ENCODE results near the gene LPCAT2. TPM values are rescaled to one million over a fixed set of nuclear protein-coding genes. Genes with fewer than 3 reads are reported as not detected.

LPCAT2 gene
- total and polyA plus RNA-seq, 2 experiments from 2014 or later: 6.4 to 9.5 TPM

- no peaks in the 10 kb centered on the region for H3K27me3 ChIP-seq
- 80% methylated on average over 2 of the region's 2 CpGs for WGBS (ENCODE audit: low lambda C conversion rate, missing lambda C conversion rate)
- H4K20me1 ChIP-seq (ENCODE audit: insufficient read depth, poor library complexity, severe bottlenecking): no peaks in the 10 kb centered on the region
- H3K4me1 ChIP-seq (ENCODE audit: insufficient read depth): no peaks in the 10 kb centered on the region
- no peak for DNase-seq (ENCODE audit: low spot score)
- no peak overlapping the region for H3K4me3 ChIP-seq
- H3K27ac ChIP-seq: no peak overlapping the region
- no peak overlapping the region for H2AFZ ChIP-seq
- no peak overlapping the region for H3K4me2 ChIP-seq
- TF ChIP-seq CTCF (IDR thresholded peaks at IDR 0.05; ENCODE audit: poor library complexity) (no peak), EZH2 (IDR thresholded peaks at IDR 0.05; ENCODE audit: borderline replicate concordance) (no peak), EZH2phosphoT487 (IDR thresholded peaks at IDR 0.05; ENCODE audit: low read depth, severe bottlenecking, unreplicated experiment) (no peak)
- H3K9me2 ChIP-seq (replicated peaks; ENCODE audit: insufficient read depth): peaks cover 4% of the 10 kb centered on the region
- no peaks in the 10 kb centered on the region for H3K79me2 ChIP-seq
- no peaks in the 10 kb centered on the region for H3K36me3 ChIP-seq (replicated peaks; ENCODE audit: insufficient read depth, low read depth)
- H3K9me3 ChIP-seq (ENCODE audit: low read depth): no peaks in the 10 kb centered on the region
These were observed 52.5 kb downstream of the LPCAT2 start for GRCh38 chr16:55561319-55561848.

GRCh38 chr16:55562936-55563335 lies 54.1 kb downstream of the LPCAT2 start:
- no peaks in the 10 kb centered on the region for H3K9me3 ChIP-seq (ENCODE audit: low read depth)
- no peak overlapping the region for H3K4me3 ChIP-seq
- H3K4me1 ChIP-seq (ENCODE audit: insufficient read depth): peaks cover 4% of the 10 kb centered on the region
- TF ChIP-seq CTCF (IDR thresholded peaks at IDR 0.05; ENCODE audit: poor library complexity) (no peak), EZH2 (IDR thresholded peaks at IDR 0.05; ENCODE audit: borderline replicate concordance) (no peak), EZH2phosphoT487 (IDR thresholded peaks at IDR 0.05; ENCODE audit: low read depth, severe bottlenecking, unreplicated experiment) (no peak)
- no peaks in the 10 kb centered on the region for H4K20me1 ChIP-seq (ENCODE audit: insufficient read depth, poor library complexity, severe bottlenecking)
- no peaks in the 10 kb centered on the region for H3K79me2 ChIP-seq
- H2AFZ ChIP-seq: no peak overlapping the region
- H3K27me3 ChIP-seq: no peaks in the 10 kb centered on the region
- peaks cover 4% of the 10 kb centered on the region for H3K9me2 ChIP-seq (replicated peaks; ENCODE audit: insufficient read depth)
- 97% methylated on average over 1 of the region's 1 CpG for WGBS (ENCODE audit: low lambda C conversion rate, missing lambda C conversion rate)
- H3K4me2 ChIP-seq: no peak overlapping the region
- H3K27ac ChIP-seq: no peak overlapping the region
- no peak for DNase-seq (ENCODE audit: low spot score)
- H3K36me3 ChIP-seq (replicated peaks; ENCODE audit: insufficient read depth, low read depth): no peaks in the 10 kb centered on the region

GRCh38 chr16:55563797-55564196 lies 54.9 kb downstream of the LPCAT2 start:
- H3K4me1 ChIP-seq (ENCODE audit: insufficient read depth): peaks cover 13% of the 10 kb centered on the region
- TF ChIP-seq EZH2phosphoT487 (IDR thresholded peaks at IDR 0.05; ENCODE audit: low read depth, severe bottlenecking, unreplicated experiment) (no peak), CTCF (IDR thresholded peaks at IDR 0.05; ENCODE audit: poor library complexity) (no peak), EZH2 (IDR thresholded peaks at IDR 0.05; ENCODE audit: borderline replicate concordance) (no peak)
- no peak overlapping the region for H2AFZ ChIP-seq
- H3K27me3 ChIP-seq: no peaks in the 10 kb centered on the region
- no peaks in the 10 kb centered on the region for H3K79me2 ChIP-seq
- no peaks in the 10 kb centered on the region for H3K36me3 ChIP-seq (replicated peaks; ENCODE audit: insufficient read depth, low read depth)
- DNase-seq (ENCODE audit: low spot score): no peak
- no peak overlapping the region for H3K4me2 ChIP-seq
- H4K20me1 ChIP-seq (ENCODE audit: insufficient read depth, poor library complexity, severe bottlenecking): no peaks in the 10 kb centered on the region
- WGBS (ENCODE audit: low lambda C conversion rate, missing lambda C conversion rate): 98% methylated on average over 2 of the region's 2 CpGs
- H3K9me2 ChIP-seq (replicated peaks; ENCODE audit: insufficient read depth): peaks cover 4% of the 10 kb centered on the region
- no peak overlapping the region for H3K27ac ChIP-seq
- no peak overlapping the region for H3K4me3 ChIP-seq
- H3K9me3 ChIP-seq (ENCODE audit: low read depth): no peaks in the 10 kb centered on the region
